ENCODE results near the gene PLCB3. TPM values are rescaled to one million over a fixed set of nuclear protein-coding genes. Genes with fewer than 3 reads are reported as not detected.

The PLCB3 gene
- total RNA-seq, 4 donors from 2014 or later, result 16.2 to 33.2 (median 25.1) TPM

DNA sequence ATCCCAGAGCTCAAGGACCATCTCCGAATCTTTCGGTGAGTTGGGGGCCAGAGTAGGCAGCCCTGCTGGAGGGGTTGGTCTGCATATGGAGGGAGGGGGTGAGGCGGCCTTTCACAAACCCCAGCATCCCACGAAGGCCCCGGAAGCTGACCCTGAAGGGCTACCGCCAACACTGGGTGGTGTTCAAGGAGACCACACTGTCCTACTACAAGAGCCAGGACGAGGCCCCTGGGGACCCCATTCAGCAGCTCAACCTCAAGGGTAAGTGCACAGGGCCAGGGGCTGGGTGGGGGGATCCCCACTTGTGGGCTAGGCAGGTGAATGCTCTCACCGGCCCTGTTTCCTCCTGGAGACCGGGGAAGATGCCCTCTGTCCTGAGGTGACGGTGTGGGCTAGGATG lies 31.6 kb upstream of the PLCB3 start:
- WGBS, 2 donors (ENCODE audit: low coverage in 1 of 2), result 100% methylated on average over 1 of the region's 10 CpGs; no CpG with 5 or more reads in 1 of the 2 donors
- H3K4me1 ChIP-seq, result peaks cover 0 to 6% (median 0%) of the 10 kb centered on the region in 3 donors
- no peak overlapping the region for H3K27ac ChIP-seq
- H3K36me3 ChIP-seq, result peaks cover 0 to 28% of the 10 kb centered on the region in 2 donors
- H3K4me3 ChIP-seq, result no peak overlapping the region
- ATAC-seq, result no peak
- no peaks in the 10 kb centered on the region for H3K9me3 ChIP-seq
- no peaks in the 10 kb centered on the region for H3K27me3 ChIP-seq
- TF ChIP-seq EP300 (IDR thresholded peaks at IDR 0.05) (no peak), POLR2A (IDR thresholded peaks at IDR 0.05) (no peak), POLR2AphosphoS5 (IDR thresholded peaks at IDR 0.05) (no peak)
- TF ChIP-seq, protein P1, sequence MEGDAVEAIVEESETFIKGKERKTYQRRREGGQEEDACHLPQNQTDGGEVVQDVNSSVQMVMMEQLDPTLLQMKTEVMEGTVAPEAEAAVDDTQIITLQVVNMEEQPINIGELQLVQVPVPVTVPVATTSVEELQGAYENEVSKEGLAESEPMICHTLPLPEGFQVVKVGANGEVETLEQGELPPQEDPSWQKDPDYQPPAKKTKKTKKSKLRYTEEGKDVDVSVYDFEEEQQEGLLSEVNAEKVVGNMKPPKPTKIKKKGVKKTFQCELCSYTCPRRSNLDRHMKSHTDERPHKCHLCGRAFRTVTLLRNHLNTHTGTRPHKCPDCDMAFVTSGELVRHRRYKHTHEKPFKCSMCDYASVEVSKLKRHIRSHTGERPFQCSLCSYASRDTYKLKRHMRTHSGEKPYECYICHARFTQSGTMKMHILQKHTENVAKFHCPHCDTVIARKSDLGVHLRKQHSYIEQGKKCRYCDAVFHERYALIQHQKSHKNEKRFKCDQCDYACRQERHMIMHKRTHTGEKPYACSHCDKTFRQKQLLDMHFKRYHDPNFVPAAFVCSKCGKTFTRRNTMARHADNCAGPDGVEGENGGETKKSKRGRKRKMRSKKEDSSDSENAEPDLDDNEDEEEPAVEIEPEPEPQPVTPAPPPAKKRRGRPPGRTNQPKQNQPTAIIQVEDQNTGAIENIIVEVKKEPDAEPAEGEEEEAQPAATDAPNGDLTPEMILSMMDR (IDR thresholded peaks at IDR 0.05), result no peak

DNA sequence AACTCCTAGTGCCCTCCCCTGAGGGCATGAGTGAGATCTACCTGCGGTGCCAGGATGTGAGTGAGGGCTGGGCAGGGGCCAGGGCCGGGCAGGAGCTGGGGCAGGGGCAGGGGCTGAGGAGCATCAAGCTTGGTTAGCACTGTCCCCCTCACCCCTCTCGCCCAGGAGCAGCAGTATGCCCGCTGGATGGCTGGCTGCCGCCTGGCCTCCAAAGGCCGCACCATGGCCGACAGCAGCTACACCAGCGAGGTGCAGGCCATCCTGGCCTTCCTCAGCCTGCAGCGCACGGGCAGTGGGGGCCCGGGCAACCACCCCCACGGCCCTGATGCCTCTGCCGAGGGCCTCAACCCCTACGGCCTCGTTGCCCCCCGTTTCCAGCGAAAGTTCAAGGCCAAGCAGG lies 31.1 kb upstream of the PLCB3 start:
- Histone ChIP-seq H3K4me3 (no peak overlapping the region), H3K36me3 (peaks cover 0 to 28% of the 10 kb centered on the region in 2 donors), H3K27ac (no peak overlapping the region), H3K27me3 (no peaks in the 10 kb centered on the region), H3K4me1 (peaks cover 0 to 12% (median 5%) of the 10 kb centered on the region in 3 donors), H3K9me3 (no peaks in the 10 kb centered on the region)
- ATAC-seq, result no peak
- WGBS, 2 donors (ENCODE audit: low coverage in 1 of 2), result no CpG with 5 or more reads among the region's 17 CpGs
- TF ChIP-seq POLR2AphosphoS5 (IDR thresholded peaks at IDR 0.05) (no peak), POLR2A (IDR thresholded peaks at IDR 0.05) (no peak), EP300 (IDR thresholded peaks at IDR 0.05) (no peak)
- TF ChIP-seq, protein P1 (IDR thresholded peaks at IDR 0.05), result no peak

DNA sequence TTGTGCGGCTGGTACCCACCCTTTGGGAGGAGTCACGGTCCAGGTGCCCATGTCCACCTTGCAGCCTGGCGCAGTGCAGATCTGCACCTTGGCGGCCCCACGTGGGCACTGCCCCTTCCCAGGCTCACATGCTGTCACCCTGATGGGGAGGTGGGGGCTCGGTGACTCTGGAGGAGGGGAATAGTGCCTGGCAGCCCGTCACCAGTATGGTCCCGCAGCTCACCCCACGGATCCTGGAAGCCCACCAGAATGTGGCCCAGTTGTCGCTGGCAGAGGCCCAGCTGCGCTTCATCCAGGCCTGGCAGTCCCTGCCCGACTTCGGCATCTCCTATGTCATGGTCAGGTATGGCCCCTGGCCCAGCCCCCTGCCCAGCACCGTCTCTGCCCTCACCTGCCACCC lies 30.5 kb upstream of the PLCB3 start:
- no peaks in the 10 kb centered on the region for H3K9me3 ChIP-seq
- WGBS, 2 donors (ENCODE audit: low coverage in 1 of 2), result no CpG with 5 or more reads among the region's 14 CpGs
- peaks cover 0 to 28% of the 10 kb centered on the region in 2 donors for H3K36me3 ChIP-seq
- H3K27me3 ChIP-seq, result no peaks in the 10 kb centered on the region
- H3K4me3 ChIP-seq, result no peak overlapping the region
- H3K27ac ChIP-seq, result no peak overlapping the region
- ATAC-seq, result no peak
- H3K4me1 ChIP-seq, result peaks cover 0 to 17% (median 6%) of the 10 kb centered on the region in 3 donors
- no peak for TF ChIP-seq POLR2AphosphoS5 (IDR thresholded peaks at IDR 0.05)
- no peak for TF ChIP-seq POLR2A (IDR thresholded peaks at IDR 0.05)
- TF ChIP-seq, protein P1 (IDR thresholded peaks at IDR 0.05), result no peak
- no peak for TF ChIP-seq EP300 (IDR thresholded peaks at IDR 0.05)

DNA sequence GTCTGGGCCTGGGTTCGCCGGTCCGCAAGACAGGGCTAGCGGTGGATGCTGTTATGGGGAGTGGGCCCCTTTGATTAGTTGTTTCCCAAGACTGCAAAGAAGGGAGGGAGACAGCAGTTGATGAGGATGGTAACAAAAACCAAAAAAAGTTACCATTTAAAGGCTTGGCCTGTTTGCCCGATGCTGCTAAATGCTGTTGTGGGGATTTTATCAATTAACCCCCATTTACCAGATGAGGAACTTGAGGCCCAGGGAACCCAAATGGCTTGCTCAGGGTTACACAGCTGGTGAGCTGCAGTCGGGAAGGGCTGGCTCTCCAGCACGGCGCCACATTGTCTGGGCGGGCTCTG lies 28.7 kb upstream of the PLCB3 start:
- Histone ChIP-seq H3K9me3 (no peaks in the 10 kb centered on the region), H3K4me1 (peaks cover 0 to 30% (median 16%) of the 10 kb centered on the region in 3 donors), H3K27ac (no peak overlapping the region), H3K27me3 (no peaks in the 10 kb centered on the region), H3K4me3 (no peak overlapping the region), H3K36me3 (peaks cover 0 to 28% of the 10 kb centered on the region in 2 donors)
- no peak for ATAC-seq
- 69 to 82% methylated on average over 4 to 6 of the region's 9 CpGs for WGBS, 2 donors (ENCODE audit: low coverage in 1 of 2)
- TF ChIP-seq POLR2A (IDR thresholded peaks at IDR 0.05), result no peak
- no peak for TF ChIP-seq POLR2AphosphoS5 (IDR thresholded peaks at IDR 0.05)
- TF ChIP-seq, protein P1 (IDR thresholded peaks at IDR 0.05), result no peak
- TF ChIP-seq EP300 (IDR thresholded peaks at IDR 0.05), result no peak

DNA sequence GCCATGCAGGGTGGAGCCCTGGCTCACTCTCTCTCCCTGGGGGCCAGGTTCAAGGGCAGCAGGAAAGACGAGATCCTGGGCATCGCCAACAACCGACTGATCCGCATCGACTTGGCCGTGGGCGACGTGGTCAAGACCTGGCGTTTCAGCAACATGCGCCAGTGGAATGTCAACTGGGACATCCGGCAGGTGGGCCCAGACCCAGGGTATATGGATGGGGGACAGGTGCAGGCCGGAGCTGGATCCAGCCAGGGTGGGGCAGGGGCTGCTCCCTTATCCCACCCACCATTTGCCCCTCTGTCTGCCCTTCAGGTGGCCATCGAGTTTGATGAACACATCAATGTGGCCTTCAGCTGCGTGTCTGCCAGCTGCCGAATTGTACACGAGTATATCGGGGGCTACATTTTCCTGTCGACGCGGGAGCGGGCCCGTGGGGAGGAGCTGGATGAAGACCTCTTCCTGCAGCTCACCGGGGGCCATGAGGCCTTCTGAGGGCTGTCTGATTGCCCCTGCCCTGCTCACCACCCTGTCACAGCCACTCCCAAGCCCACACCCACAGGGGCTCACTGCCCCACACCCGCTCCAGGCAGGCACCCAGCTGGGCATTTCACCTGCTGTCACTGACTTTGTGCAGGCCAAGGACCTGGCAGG lies 28.2 kb upstream of the PLCB3 start:
- Histone ChIP-seq H3K36me3 (peaks cover 0 to 28% of the 10 kb centered on the region in 2 donors), H3K9me3 (no peaks in the 10 kb centered on the region), H3K27ac (no peak overlapping the region), H3K4me3 (no peak overlapping the region), H3K4me1 (peaks cover 0 to 35% (median 20%) of the 10 kb centered on the region in 3 donors), H3K27me3 (no peaks in the 10 kb centered on the region)
- 83% methylated on average over 5 of the region's 24 CpGs; no CpG with 5 or more reads in 1 of the 2 donors for WGBS, 2 donors (ENCODE audit: low coverage in 1 of 2)
- TF ChIP-seq EP300 (IDR thresholded peaks at IDR 0.05) (no peak), POLR2AphosphoS5 (IDR thresholded peaks at IDR 0.05) (no peak), POLR2A (IDR thresholded peaks at IDR 0.05) (no peak)
- TF ChIP-seq, protein P1 (IDR thresholded peaks at IDR 0.05), result no peak
- no peak for ATAC-seq
